Femur (tissue), 1 donor: ENCODE data around the gene ZNF12.
A peak's percentile ranks its signal among the peaks of the same experiment; 100 is the strongest.

Experiments
- DNase-seq: peaks from one replicate; pipeline ENCODE4 v3.0.0-alpha.2; 2017

Gene ZNF12

DNA sequence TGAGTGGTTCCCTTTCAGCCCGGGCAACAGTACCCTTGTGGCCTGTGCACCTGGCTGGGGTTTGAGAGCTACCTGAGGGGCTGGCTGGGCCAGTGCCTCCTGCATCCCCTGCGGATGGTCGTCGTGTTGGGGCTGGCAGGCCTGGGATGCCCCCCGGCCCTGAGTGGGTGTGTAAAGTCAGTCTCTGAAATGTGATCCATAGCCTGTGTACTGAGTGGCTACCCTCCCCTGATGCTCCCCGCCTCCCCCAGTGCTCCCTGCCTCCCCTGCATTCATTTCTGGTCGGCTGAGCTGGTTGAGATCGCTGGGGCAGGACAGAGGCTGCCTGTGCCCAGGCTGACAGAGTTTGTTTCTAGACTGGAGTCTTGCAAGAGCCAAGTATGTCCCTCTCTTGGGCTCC lies 60.3 kb downstream of the ZNF12 start:
- no peak for DNase-seq

- no peak for DNase-seq
These were observed 62.0 kb downstream of the ZNF12 start for GRCh38 chr7:6644728-6645127.

DNA sequence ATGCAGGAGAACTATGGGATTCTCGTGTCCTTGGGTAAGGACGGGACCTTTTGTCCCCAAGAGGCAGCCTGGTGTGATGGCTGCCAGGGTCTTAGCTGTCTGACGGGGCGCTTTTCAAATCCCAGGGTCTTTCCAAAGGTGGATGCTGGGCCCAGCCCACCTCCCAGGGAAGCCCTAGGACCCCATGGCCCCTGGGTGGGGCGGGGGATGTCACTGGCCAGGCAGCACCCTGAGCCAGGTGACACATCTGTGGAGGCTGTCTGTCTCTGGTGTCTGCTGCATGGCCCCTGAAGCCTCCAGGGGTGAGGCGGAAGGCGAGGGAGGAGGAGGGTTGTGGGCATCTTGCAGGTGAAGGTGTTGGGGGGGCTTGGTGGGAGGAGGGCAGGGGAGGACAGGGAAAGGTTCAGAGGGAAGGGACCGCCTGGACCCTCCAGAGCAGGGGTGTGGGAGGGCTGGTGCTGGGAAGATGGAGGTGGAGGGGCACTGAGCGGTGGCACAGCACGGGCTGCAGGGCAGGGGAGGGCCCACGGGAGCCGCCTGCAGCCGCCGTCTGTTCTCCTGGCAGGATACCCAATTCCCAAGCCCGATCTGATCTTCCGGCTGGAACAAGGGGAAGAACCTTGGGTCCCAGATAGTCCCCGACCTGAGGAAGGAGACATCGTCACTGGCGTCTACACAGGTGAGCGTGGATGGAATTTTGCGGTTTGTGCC lies 62.7 kb downstream of the ZNF12 start:
- no peak for DNase-seq

GRCh38 chr7:6642861-6643640 lies 63.7 kb downstream of the ZNF12 start:
- no peak for DNase-seq

GRCh38 chr7:6642239-6642839 lies 64.4 kb downstream of the ZNF12 start:
- DNase-seq, result no peak

- no peak for DNase-seq
These were observed 65.3 kb downstream of the ZNF12 start for GRCh38 chr7:6641305-6642035.

- peak; percentile 49 for DNase-seq
These were observed 66.5 kb downstream of the ZNF12 start for GRCh38 chr7:6640246-6640721.

GRCh38 chr7:6639627-6640026 lies 67.1 kb downstream of the ZNF12 start:
- DNase-seq, result no peak

DNA sequence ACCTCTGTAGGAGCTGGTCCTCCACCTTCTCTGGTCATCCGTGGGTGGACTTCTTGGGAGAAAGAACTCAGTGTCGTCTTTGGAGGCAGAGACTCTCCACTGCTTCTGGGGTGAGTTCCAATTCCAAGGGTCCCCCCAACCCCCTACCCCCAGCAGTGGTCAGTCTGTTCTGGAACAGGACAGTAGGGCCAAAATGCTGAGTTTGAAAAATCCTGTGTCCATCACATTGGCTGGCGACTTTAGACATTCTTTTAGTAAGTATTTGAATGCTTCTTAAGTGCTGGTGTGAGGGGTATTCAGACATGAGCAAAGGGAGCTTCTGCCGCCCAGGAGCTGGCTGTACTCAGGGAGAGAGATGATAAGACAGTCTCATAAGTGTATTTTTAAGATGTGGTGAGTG lies 67.7 kb downstream of the ZNF12 start:
- DNase-seq, result no peak
